ENCODE data around the gene RPS15. TPM values are rescaled to one million over a fixed set of nuclear protein-coding genes. Genes with fewer than 3 reads are reported as not detected.

RPS15 gene
- total and polyA plus RNA-seq, 2 of the 13 experiments (the other 11 are each of a cell fraction or from before 2014, with no cell fraction given) = 695 to 1,411 TPM

GRCh38 chr19:1445185-1445931, 7.2 kb downstream of the RPS15 start (continued):
- TF ChIP-seq, protein P1, sequence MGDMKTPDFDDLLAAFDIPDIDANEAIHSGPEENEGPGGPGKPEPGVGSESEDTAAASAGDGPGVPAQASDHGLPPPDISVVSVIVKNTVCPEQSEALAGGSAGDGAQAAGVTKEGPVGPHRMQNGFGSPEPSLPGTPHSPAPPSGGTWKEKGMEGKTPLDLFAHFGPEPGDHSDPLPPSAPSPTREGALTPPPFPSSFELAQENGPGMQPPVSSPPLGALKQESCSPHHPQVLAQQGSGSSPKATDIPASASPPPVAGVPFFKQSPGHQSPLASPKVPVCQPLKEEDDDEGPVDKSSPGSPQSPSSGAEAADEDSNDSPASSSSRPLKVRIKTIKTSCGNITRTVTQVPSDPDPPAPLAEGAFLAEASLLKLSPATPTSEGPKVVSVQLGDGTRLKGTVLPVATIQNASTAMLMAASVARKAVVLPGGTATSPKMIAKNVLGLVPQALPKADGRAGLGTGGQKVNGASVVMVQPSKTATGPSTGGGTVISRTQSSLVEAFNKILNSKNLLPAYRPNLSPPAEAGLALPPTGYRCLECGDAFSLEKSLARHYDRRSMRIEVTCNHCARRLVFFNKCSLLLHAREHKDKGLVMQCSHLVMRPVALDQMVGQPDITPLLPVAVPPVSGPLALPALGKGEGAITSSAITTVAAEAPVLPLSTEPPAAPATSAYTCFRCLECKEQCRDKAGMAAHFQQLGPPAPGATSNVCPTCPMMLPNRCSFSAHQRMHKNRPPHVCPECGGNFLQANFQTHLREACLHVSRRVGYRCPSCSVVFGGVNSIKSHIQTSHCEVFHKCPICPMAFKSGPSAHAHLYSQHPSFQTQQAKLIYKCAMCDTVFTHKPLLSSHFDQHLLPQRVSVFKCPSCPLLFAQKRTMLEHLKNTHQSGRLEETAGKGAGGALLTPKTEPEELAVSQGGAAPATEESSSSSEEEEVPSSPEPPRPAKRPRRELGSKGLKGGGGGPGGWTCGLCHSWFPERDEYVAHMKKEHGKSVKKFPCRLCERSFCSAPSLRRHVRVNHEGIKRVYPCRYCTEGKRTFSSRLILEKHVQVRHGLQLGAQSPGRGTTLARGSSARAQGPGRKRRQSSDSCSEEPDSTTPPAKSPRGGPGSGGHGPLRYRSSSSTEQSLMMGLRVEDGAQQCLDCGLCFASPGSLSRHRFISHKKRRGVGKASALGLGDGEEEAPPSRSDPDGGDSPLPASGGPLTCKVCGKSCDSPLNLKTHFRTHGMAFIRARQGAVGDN (CRISPR knock-in tag; IDR thresholded peaks at IDR 0.05) = peak; percentile 85
- no peak for TF ChIP-seq GPBP1L1 (CRISPR knock-in tag; IDR thresholded peaks at IDR 0.05)
- TF ChIP-seq ZNF441 (CRISPR knock-in tag; IDR thresholded peaks at IDR 0.05; ENCODE audit: borderline replicate concordance) = peak; percentile 74; the same call in 1 of the 2 replicates
- TF ChIP-seq KMT2A (CRISPR knock-in tag; IDR thresholded peaks at IDR 0.05) = peak; percentile 51; the same call in 1 of the 2 replicates
- TF ChIP-seq HINFP (CRISPR knock-in tag; IDR thresholded peaks at IDR 0.05; ENCODE audit: low read depth) = peak; percentile 56; the same call in 1 of the 2 replicates
- TF ChIP-seq MYNN (CRISPR knock-in tag; IDR thresholded peaks at IDR 0.05; ENCODE audit: low read depth) = peak; percentile 23; the same call in 1 of the 2 replicates
- TF ChIP-seq BCL3 (CRISPR knock-in tag; IDR thresholded peaks at IDR 0.05) = no peak
- TF ChIP-seq ZBTB7B (CRISPR knock-in tag; IDR thresholded peaks at IDR 0.05) = peak; percentile 30
- TF ChIP-seq, protein P2, sequence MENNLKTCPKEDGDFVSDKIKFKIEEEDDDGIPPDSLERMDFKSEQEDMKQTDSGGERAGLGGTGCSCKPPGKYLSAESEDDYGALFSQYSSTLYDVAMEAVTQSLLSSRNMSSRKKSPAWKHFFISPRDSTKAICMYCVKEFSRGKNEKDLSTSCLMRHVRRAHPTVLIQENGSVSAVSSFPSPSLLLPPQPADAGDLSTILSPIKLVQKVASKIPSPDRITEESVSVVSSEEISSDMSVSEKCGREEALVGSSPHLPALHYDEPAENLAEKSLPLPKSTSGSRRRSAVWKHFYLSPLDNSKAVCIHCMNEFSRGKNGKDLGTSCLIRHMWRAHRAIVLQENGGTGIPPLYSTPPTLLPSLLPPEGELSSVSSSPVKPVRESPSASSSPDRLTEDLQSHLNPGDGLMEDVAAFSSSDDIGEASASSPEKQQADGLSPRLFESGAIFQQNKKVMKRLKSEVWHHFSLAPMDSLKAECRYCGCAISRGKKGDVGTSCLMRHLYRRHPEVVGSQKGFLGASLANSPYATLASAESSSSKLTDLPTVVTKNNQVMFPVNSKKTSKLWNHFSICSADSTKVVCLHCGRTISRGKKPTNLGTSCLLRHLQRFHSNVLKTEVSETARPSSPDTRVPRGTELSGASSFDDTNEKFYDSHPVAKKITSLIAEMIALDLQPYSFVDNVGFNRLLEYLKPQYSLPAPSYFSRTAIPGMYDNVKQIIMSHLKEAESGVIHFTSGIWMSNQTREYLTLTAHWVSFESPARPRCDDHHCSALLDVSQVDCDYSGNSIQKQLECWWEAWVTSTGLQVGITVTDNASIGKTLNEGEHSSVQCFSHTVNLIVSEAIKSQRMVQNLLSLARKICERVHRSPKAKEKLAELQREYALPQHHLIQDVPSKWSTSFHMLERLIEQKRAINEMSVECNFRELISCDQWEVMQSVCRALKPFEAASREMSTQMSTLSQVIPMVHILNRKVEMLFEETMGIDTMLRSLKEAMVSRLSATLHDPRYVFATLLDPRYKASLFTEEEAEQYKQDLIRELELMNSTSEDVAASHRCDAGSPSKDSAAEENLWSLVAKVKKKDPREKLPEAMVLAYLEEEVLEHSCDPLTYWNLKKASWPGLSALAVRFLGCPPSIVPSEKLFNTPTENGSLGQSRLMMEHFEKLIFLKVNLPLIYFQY (CRISPR knock-in tag; IDR thresholded peaks at IDR 0.05; ENCODE audit: borderline replicate concordance) = peak; percentile 55; the same call in 1 of the 2 replicates
- 0 out of 2 replicates have a peak, but pooled peaks have one; percentile 26 for TF ChIP-seq DMAP1 (CRISPR knock-in tag; IDR thresholded peaks at IDR 0.05)
- TF ChIP-seq SAFB2 (CRISPR knock-in tag; IDR thresholded peaks at IDR 0.05; ENCODE audit: borderline replicate concordance, low read depth) = 0 out of 2 replicates have a peak, but pooled peaks have one; percentile 88
- no peak for TF ChIP-seq ATF6 (CRISPR knock-in tag; conservative IDR thresholded peaks at IDR 0.05)
- peak; percentile 60 for TF ChIP-seq ZNF607 (CRISPR knock-in tag; IDR thresholded peaks at IDR 0.05; ENCODE audit: borderline replicate concordance)
